Chondrocyte (in vitro differentiated cells): Measurements from ENCODE around the gene ADRA2B. TPM values are rescaled to one million over a fixed set of nuclear protein-coding genes. Genes with fewer than 3 reads are reported as not detected.

Source experiments
- DNase-seq: peaks from one replicate; pipeline ENCODE4 v3.0.0; 2021; ENCODE audit warnings: mixed read lengths, low spot score
- H3K27ac Mint-ChIP-seq: one replicate; pipeline ENCODE4 v1.8.0; 2021; ENCODE audit warnings: mild to moderate bottlenecking, moderate library complexity, mixed read lengths; ENCODE audit not compliant: unreplicated experiment
- H3K27me3 Mint-ChIP-seq: 2 replicates; pipeline ENCODE4 v1.8.0; 2021; ENCODE audit warnings: low read depth, mixed read lengths
- H3K36me3 Mint-ChIP-seq: 2 replicates; pipeline ENCODE4 v1.8.0; 2021; ENCODE audit warnings: low read depth, mixed read lengths
- H3K4me1 Mint-ChIP-seq: 2 replicates; pipeline ENCODE4 v1.8.0; 2021; ENCODE audit warnings: low read depth, mild to moderate bottlenecking, mixed read lengths
- H3K4me3 Mint-ChIP-seq: one replicate; pipeline ENCODE4 v1.8.0; 2021; ENCODE audit warnings: mild to moderate bottlenecking, moderate library complexity, mixed read lengths; ENCODE audit not compliant: unreplicated experiment
- H3K9me3 Mint-ChIP-seq: 2 replicates; pipeline ENCODE4 v1.8.0; 2021; ENCODE audit warnings: low read depth, mixed read lengths
- CTCF ChIP-seq: fragments of 200-600 bp; sonication (generic); IDR thresholded peaks from 2 replicates; pipeline ENCODE4 v1.5.0; 2021; ENCODE audit warnings: antibody characterized with exemption, mild to moderate bottlenecking, moderate library complexity
- total RNA-seq: library from RNA; stranded (reverse); gene quantifications from 3 replicates; pipeline ENCODE4 v1.2.1, GENCODE V29; 2021

Gene ADRA2B
- total RNA-seq, 1 donor from 2014 or later: 0.07 TPM

GRCh38 chr2:96137321-96138178 is 21.2 kb upstream of the ADRA2B start:
- Mint-ChIP-seq H3K27ac (no peak overlapping the region), H3K4me3 (no peak overlapping the region), H3K9me3 (no peaks in the 10 kb centered on the region), H3K27me3 (peaks cover 31% of the 10 kb centered on the region), H3K4me1 (no peaks in the 10 kb centered on the region), H3K36me3 (no peaks in the 10 kb centered on the region)
- no peak for TF ChIP-seq CTCF
- peak; percentile 69 for DNase-seq

DNA sequence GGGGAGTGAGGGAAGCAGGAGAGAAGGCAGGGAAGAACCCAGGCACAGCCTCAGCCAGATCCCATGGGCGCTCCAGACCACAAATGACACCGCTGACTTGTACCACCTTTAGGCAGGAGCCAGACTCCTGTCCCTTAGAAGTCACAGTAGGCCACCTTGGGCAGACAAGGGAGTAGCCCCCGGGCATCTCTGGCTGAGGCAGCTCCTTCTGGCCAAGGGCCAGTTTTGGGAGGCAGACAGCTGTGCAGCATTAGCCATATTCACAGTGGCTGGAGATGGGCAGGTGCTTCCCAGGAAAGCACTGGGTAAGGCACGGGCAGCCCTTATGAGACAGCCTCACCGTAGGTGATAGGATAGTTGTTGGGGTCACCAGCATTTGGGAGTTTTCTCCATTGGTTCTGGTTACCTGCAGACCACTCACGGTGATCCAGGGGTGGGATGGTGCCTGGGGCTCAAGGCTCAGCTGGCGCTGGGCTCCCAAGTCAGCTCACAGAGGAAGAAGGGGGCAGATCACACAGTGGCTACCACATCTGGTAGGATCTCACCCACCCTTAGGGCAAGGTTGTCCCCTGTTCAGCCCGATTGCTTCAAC is 19.9 kb upstream of the ADRA2B start:
- H3K4me3 Mint-ChIP-seq: no peak overlapping the region
- no peaks in the 10 kb centered on the region for H3K9me3 Mint-ChIP-seq
- TF ChIP-seq CTCF: no peak
- no peaks in the 10 kb centered on the region for H3K36me3 Mint-ChIP-seq
- no peak for DNase-seq
- H3K27ac Mint-ChIP-seq: no peak overlapping the region
- H3K27me3 Mint-ChIP-seq: peaks cover 39% of the 10 kb centered on the region
- H3K4me1 Mint-ChIP-seq: no peaks in the 10 kb centered on the region

DNA sequence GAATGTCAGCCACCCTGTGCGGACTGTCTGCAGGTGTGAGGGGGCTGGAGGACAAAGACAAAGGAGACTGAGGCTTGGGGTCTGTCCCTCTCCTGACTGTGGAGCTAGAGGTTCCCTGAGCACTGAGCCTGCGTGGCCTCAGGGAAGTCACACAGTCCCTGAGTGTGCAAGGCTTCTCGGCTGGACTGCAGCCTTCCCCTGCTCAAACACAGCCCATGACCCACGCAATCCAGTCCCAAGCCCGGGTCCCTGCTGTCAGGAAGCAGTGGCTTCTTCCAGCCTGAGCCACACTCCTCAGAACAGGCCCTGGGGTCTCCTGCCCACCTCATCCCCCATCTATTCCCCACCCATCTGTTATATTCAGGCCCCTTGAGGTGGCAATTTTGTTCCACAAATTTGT is 19.2 kb upstream of the ADRA2B start:
- Mint-ChIP-seq H3K4me3 (no peak overlapping the region), H3K9me3 (no peaks in the 10 kb centered on the region), H3K27ac (no peak overlapping the region), H3K27me3 (peaks cover 45% of the 10 kb centered on the region), H3K36me3 (no peaks in the 10 kb centered on the region), H3K4me1 (no peaks in the 10 kb centered on the region)
- no peak for TF ChIP-seq CTCF
- DNase-seq: no peak

DNA sequence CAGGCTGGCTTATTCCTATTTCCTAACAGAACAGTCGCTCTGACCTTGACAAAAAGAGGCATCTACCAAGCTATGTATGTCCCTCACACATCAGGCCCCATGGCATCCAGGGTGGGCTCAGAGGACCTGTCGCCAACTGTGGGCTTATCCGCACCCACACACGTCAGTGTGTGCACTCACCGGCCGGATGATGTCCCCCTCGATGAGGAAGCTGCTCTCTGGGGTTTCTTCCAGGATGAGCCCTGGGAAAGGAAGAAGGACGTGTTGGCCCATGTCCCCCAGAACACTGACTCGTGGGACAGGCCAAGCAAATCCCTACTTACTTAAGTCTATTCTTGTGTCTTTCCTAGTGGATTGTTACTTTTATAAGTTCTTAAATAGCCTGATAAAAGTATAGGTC is 18.8 kb upstream of the ADRA2B start:
- TF ChIP-seq CTCF: no peak
- H3K27me3 Mint-ChIP-seq: peaks cover 49% of the 10 kb centered on the region
- no peaks in the 10 kb centered on the region for H3K4me1 Mint-ChIP-seq

DNA sequence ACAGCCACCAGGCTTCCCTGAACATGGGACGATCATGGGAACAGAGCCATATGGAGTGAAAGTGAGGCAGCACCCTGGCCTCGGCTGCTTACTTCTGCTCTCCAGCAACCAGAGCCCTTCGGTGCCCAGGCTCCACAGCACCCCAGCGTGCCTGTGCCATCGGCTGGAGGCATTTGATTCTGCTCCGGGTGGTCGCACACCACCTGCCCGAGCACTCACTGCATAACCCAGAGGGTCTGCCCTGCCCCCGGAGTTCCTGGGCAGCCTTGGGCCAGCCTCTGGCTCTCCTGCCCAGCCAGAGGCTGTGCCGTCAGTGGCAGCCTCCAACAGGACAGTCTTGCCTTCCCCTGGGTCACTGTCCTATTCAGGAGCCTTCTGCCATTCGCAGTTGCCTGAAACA is 18.1 kb upstream of the ADRA2B start:
- no peak overlapping the region for H3K27ac Mint-ChIP-seq
- H3K9me3 Mint-ChIP-seq: no peaks in the 10 kb centered on the region
- no peaks in the 10 kb centered on the region for H3K4me1 Mint-ChIP-seq
- H3K4me3 Mint-ChIP-seq: no peak overlapping the region
- peaks cover 56% of the 10 kb centered on the region for H3K27me3 Mint-ChIP-seq
- no peak for TF ChIP-seq CTCF
- H3K36me3 Mint-ChIP-seq: no peaks in the 10 kb centered on the region
- DNase-seq: no peak

More for the DNA sequence above, 18.8 kb upstream of the ADRA2B start:
- H3K9me3 Mint-ChIP-seq: no peaks in the 10 kb centered on the region
- H3K27ac Mint-ChIP-seq: no peak overlapping the region
- no peak overlapping the region for H3K4me3 Mint-ChIP-seq
- DNase-seq: no peak
- H3K36me3 Mint-ChIP-seq: no peaks in the 10 kb centered on the region
